ENCODE results near the gene PAPPA. TPM values are rescaled to one million over a fixed set of nuclear protein-coding genes. Genes with fewer than 3 reads are reported as not detected.
A peak's percentile ranks its signal among the peaks of the same experiment; 100 is the strongest.

The PAPPA gene
- total and polyA plus RNA-seq, 2 of the 8 experiments (the other 6 are each of a cell fraction or from before 2014, with no cell fraction given): 0.18 to 0.63 TPM

GRCh38 chr9:116156621-116157314, 3.2 kb downstream of the PAPPA start:
- no peak overlapping the region for H2BK5ac ChIP-seq (ENCODE audit: low read depth, low read length)
- no peak overlapping the region for H3K4ac ChIP-seq (replicated peaks; ENCODE audit: insufficient read length, low read depth, low read length)
- H3K79me2 ChIP-seq (ENCODE audit: control insufficient read depth in 1 of 2, insufficient read depth in 2 of 2, low read length in 2 of 2): no peaks in the 10 kb centered on the region
- H3K79me1 ChIP-seq (ENCODE audit: low read depth, low read length): no peaks in the 10 kb centered on the region
- H4K8ac ChIP-seq (ENCODE audit: extremely low read depth, insufficient read depth, low read length): no peak overlapping the region
- H3K27ac ChIP-seq (ENCODE audit: low read depth, low read length): no peak overlapping the region
- H4K20me1 ChIP-seq (replicated peaks in 1 of 2; ENCODE audit: control insufficient read depth in 1 of 2, insufficient read depth in 2 of 2, low read length in 2 of 2): no peaks in the 10 kb centered on the region
- no peaks in the 10 kb centered on the region for H3K9me3 ChIP-seq (ENCODE audit: insufficient read depth in 2 of 2, low read depth in 1 of 2, low read length in 1 of 2)
- peaks cover 4 to 22% (median 8%) of the 10 kb centered on the region in 4 experiments; a peak in 5 of 7 replicates for H3K4me1 ChIP-seq (replicated peaks in 1 of 4; ENCODE audit: control insufficient read depth in 3 of 4, insufficient read depth in 4 of 4, low read length in 3 of 4)
- no peak overlapping the region for H3K14ac ChIP-seq (ENCODE audit: insufficient read length)
- no peak overlapping the region for H3K9ac ChIP-seq (replicated peaks in 1 of 4; ENCODE audit: extremely low read depth in 1 of 4, low read depth in 3 of 4, low read length in 3 of 4)
- FAIRE-seq: peak; percentile 7
- no peak overlapping the region for H4K5ac ChIP-seq (ENCODE audit: insufficient read length, low read depth, low read length)
- peak overlapping the region; percentile 92; the same call in 1 of the 2 replicates for H2BK15ac ChIP-seq (ENCODE audit: low read length)
- H2BK20ac ChIP-seq (ENCODE audit: low read length): 0 out of 2 replicates have a peak overlapping the region, but pooled peaks have one; percentile 7
- H3K36me3 ChIP-seq (ENCODE audit: control insufficient read depth in 2 of 4, insufficient read depth in 4 of 4, low read length in 3 of 4): no peaks in the 10 kb centered on the region
- H3K18ac ChIP-seq (ENCODE audit: extremely low read depth, low read length): no peak overlapping the region; the same call in 1 of the 2 replicates
- no peak overlapping the region for H2AFZ ChIP-seq (ENCODE audit: low read length)
- CTCF ChIA-PET (ENCODE audit: partially characterized antibody): interaction anchor here (0.6 to 2.2 kb wide), 4 partner anchors 8 to 443 kb away, joined by 3 to 7 read pairs (median 4); no protein-coding TSS in a partner anchor
- H3K23ac ChIP-seq (ENCODE audit: insufficient read length): no peak overlapping the region
- peaks cover 22% of the 10 kb centered on the region for H3K23me2 ChIP-seq (ENCODE audit: low read depth, low read length)
- H3K4me3 ChIP-seq (ENCODE audit: extremely low read depth in 1 of 4, insufficient read depth in 2 of 4, low read depth in 3 of 4, low read length in 4 of 4): peak overlapping the region; percentile 1 to 55 (median 30); a peak in 6 of 8 replicates
- no peak overlapping the region for H3K56ac ChIP-seq (replicated peaks; ENCODE audit: insufficient read length, low read depth, low read length)
- POLR2A ChIA-PET (ENCODE audit: partially characterized antibody): interaction anchor here (0.8 kb wide), 1 partner anchor 178 kb away, joined by 3 read pairs; no protein-coding TSS in a partner anchor
- 4% methylated on average over 24 of the region's 24 CpGs; no CpG with 5 or more reads in 1 of the 2 experiments for WGBS, 2 experiments (ENCODE audit: extremely low coverage in 1 of 2, insufficient coverage in 1 of 2, insufficient read length in 1 of 2, insufficient replicate concordance in 2 of 2, low coverage in 1 of 2, low lambda C conversion rate in 2 of 2, missing lambda C conversion rate in 1 of 2)
- H2BK120ac ChIP-seq (replicated peaks; ENCODE audit: low read depth, low read length): no peak overlapping the region
- peak overlapping the region; percentile 75 to 95 for H3K4me2 ChIP-seq (ENCODE audit: insufficient read depth in 1 of 2, low read depth in 2 of 2, low read length in 2 of 2)
- peak overlapping the region; percentile 43; the same call in 1 of the 2 replicates for H2BK12ac ChIP-seq (ENCODE audit: low read depth, low read length)
- peak in 1 of 2 experiments; percentile 67 for DNase-seq (ENCODE audit: low read depth in 1 of 2, low spot score in 2 of 2)
- no peak overlapping the region for H4K91ac ChIP-seq (replicated peaks; ENCODE audit: insufficient read length, low read length)
- no peak overlapping the region for H2AK5ac ChIP-seq (ENCODE audit: low read depth, low read length)
- H3K27me3 ChIP-seq (replicated peaks in 1 of 4; ENCODE audit: control insufficient read depth in 3 of 4, extremely low read depth in 1 of 4, insufficient read depth in 3 of 4, low read length in 3 of 4): peaks cover 8 to 39% (median 28%) of the 10 kb centered on the region in 4 experiments
- TF ChIP-seq, protein P1, sequence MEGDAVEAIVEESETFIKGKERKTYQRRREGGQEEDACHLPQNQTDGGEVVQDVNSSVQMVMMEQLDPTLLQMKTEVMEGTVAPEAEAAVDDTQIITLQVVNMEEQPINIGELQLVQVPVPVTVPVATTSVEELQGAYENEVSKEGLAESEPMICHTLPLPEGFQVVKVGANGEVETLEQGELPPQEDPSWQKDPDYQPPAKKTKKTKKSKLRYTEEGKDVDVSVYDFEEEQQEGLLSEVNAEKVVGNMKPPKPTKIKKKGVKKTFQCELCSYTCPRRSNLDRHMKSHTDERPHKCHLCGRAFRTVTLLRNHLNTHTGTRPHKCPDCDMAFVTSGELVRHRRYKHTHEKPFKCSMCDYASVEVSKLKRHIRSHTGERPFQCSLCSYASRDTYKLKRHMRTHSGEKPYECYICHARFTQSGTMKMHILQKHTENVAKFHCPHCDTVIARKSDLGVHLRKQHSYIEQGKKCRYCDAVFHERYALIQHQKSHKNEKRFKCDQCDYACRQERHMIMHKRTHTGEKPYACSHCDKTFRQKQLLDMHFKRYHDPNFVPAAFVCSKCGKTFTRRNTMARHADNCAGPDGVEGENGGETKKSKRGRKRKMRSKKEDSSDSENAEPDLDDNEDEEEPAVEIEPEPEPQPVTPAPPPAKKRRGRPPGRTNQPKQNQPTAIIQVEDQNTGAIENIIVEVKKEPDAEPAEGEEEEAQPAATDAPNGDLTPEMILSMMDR (IDR thresholded peaks at IDR 0.05; ENCODE audit: control extremely low read depth in 1 of 3, insufficient read depth in 1 of 3, low read depth in 1 of 3, low read length in 3 of 3): peak in 1 of 3 experiments; percentile 14; a peak in 2 of 4 replicates
- TF ChIP-seq SAP30 (IDR thresholded peaks at IDR 0.05; ENCODE audit: insufficient read depth, insufficient replicate concordance, low read length) (peak; percentile 54), SIN3A (conservative IDR thresholded peaks at IDR 0.05 in 1 of 2, IDR thresholded peaks at IDR 0.05 in 1 of 2; ENCODE audit: low read depth in 1 of 2, low read length in 2 of 2) (0 out of 4 replicates have a peak, but pooled peaks have one; percentile 26 to 67), CEBPB (IDR thresholded peaks at IDR 0.05; ENCODE audit: low read depth, low read length) (no peak), RBBP5 (IDR thresholded peaks at IDR 0.05; ENCODE audit: borderline replicate concordance, low read depth, low read length) (0 out of 2 replicates have a peak, but pooled peaks have one; percentile 37), ASH2L (IDR thresholded peaks at IDR 0.05; ENCODE audit: low read length) (peak; percentile 29), SP1 (IDR thresholded peaks at IDR 0.05; ENCODE audit: low read depth, low read length) (no peak), SIX5 (IDR thresholded peaks at IDR 0.05; ENCODE audit: low read depth, low read length) (no peak), BRCA1 (IDR thresholded peaks at IDR 0.05; ENCODE audit: low read depth, low read length) (no peak)

Data from H1 (cell line).